Neural progenitor cell (in vitro differentiated cells): ENCODE results near the gene SLC43A3.

Source experiments
- EZH2phosphoT487 ChIP-seq: fragments of 200-600 bp; sonication (generic); IDR thresholded peaks from 2 replicates; pipeline ENCODE4 v1.6.1; 2017; ENCODE audit warnings: antibody characterized with exemption
- TF ChIP-seq, protein P1 (sequence below): fragments of 200-600 bp; sonication (generic); IDR thresholded peaks from 2 replicates; pipeline ENCODE4 v1.5.1; 2017; ENCODE audit warnings: antibody characterized with exemption, mild to moderate bottlenecking

DNA sequence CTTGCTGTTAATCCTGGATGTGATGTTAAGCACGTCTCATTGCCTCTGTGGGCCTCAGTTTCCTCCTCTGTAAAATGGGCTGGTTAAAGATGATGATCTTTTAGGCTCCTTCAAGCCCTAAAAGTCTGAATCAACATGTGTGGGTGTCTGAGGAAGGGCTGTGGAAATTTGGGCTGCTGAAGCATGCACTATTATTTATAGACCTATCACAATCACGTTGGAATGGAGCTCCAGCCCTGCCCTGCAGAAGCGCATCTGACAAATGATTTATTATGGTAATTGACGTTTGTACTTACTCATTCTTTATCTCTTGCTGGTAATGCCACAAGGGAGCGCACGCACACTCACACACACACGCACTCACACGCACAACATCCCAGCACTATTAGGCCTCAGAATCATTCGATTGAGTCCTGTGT is 68.4 kb downstream of the SLC43A3 start:
- TF ChIP-seq, protein P1, sequence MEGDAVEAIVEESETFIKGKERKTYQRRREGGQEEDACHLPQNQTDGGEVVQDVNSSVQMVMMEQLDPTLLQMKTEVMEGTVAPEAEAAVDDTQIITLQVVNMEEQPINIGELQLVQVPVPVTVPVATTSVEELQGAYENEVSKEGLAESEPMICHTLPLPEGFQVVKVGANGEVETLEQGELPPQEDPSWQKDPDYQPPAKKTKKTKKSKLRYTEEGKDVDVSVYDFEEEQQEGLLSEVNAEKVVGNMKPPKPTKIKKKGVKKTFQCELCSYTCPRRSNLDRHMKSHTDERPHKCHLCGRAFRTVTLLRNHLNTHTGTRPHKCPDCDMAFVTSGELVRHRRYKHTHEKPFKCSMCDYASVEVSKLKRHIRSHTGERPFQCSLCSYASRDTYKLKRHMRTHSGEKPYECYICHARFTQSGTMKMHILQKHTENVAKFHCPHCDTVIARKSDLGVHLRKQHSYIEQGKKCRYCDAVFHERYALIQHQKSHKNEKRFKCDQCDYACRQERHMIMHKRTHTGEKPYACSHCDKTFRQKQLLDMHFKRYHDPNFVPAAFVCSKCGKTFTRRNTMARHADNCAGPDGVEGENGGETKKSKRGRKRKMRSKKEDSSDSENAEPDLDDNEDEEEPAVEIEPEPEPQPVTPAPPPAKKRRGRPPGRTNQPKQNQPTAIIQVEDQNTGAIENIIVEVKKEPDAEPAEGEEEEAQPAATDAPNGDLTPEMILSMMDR = no peak
- TF ChIP-seq EZH2phosphoT487 = no peak
